NCI-H2227 (cell line): ENCODE results near the gene PTGDR2.

Experiments used
- DNase-seq: peaks from one replicate; lab custom pipeline; 2025; ENCODE audit not compliant: unreplicated experiment; lab: John Stamatoyannopoulos, UW

PTGDR2 gene

GRCh38 chr11:60874421-60875365 is 18.9 kb upstream of the PTGDR2 start:
- DNase-seq = no peak

GRCh38 chr11:60873533-60873932 is 17.8 kb upstream of the PTGDR2 start:
- no peak for DNase-seq

DNA sequence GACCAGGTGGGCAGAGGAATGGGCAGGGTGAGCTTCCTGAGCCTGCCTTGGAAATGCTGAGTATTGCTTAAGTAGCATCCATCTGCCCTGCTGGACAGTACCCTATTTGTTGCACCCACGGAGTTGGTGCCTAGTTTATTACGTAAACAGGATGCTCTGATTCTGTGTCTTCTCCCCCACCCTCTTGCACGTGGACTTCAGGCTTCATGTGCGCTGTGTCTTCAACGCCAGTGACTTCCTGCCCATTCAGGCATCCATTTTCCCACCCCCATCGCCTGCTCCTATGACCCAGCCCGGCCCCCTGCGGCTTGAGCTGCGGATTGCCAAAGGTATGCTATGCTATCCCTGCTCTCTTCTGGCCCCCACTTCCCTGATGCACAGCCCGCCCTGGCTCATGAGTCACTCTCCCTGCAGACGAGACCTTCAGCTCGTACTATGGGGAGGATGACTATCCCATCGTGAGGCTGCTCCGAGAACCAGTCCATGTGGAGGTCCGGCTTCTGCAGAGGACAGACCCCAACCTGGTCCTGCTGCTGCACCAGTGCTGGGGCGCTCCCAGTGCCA is 17.3 kb upstream of the PTGDR2 start:
- no peak for DNase-seq

DNA sequence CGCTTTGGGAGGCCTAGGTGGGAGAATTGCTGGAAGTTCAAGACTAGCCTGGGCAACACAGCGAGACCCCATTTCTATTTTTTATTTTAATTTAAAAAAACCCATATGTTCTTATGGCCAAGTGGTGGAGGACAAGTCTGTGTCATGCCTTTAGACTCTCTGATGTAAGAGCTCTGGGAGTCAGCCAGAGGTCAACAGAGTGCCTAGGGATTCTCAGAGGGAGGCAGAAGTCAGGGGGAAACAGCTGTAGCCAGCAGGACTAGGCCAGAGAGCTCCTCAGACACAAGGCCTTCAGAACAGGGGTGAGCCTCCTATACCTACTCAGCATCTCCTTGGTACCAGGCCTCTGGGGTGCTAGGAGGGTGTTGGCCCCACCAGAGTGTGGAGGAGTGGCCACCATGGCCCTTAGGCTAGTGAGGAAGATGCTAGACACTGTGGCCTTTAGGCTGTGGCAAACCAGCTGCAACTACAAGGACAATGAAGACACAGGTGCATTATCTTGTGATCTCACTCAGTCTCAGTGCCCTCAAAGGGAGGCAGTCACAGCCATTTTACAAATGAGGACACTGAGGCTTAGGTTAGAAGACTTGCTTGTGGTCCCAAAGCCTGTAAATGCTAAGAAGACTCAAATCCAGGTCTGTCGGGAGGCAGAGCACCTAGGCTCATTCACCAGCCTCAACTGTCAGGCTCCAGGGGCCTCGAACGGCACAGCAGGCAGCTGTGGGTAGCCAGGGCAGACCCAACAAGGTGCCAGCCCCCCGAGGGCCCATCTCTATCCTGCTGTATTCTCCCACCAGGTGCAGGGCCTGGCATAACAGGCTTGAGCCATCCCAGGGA is 16.6 kb upstream of the PTGDR2 start:
- DNase-seq = no peak

DNA sequence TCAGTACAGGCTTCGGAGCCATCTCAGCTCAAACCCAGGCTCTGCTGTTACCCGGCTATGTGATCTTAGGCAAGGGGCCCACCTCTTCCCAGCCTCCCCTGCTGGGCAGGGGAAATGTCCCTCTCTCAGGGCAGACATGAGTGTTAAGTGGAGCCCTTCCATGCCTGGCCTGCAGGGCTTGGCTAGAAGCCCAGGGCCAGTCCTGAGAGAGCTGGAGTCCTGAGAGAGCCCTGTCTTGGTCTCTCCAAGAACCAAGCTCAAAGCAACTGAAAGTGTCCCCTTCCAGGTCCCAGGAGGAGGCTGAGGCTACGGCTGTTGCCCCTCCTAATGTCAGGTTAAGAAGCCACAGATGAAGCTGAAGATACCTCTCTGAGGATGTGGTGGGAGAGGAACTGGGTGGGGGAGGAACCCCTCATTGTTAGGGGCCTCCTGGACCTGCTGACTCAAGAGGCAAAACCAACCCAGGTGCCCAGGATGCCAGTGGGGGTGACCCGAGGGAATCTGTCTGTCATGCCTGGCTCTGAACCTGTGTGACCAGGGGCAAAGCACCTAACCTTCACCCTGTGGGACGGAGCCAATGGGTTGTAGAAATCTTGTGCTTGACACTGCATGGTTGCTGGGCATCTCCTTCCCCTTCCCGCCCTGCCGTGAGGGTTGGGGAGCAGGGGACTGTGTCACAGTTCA is 15.8 kb upstream of the PTGDR2 start:
- DNase-seq = no peak

DNA sequence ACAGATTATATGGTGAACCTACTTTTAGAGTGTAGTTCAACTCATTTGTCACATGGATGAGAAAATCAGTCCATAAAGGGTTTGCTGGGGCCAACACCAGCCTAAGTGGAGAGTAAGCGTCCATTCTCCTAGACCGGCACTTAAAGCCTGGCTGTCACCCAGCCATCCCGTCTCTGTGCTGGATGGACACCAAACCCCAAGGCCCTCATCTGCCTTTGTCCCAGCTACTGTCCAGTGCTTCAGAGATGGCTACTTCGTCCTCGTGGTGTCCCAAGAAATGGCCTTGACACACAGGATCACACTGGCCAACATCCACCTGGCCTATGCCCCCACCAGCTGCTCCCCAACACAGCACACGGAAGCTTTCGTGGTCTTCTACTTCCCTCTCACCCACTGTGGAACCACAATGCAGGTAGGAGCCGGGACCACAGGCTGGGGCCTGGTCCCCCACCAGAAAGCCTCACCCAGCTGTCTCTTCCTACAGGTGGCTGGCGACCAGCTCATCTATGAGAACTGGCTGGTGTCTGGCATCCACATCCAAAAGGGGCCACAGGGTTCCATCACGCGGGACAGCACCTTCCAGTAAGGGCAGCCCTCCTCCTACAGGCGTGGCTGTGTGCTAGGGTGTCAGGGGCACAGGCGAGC is 15.1 kb upstream of the PTGDR2 start:
- no peak for DNase-seq

DNA sequence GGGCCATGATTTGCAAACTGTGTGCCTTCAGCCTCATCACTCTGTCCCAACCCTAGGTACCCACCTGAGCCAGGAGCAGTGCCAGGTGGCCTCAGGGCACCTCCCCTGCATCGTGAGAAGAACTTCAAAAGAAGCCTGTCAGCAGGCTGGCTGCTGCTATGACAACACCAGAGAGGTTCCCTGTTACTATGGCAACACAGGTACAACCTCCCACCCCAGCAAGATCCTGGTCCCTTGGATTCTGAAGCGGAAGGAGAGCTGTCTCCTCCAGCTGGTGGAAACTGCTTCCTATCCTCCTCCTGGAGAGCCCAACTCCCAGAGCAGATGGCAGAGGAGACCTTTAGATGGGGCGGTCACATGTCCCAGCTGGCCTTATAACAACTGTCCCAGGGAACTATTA is 14.5 kb upstream of the PTGDR2 start:
- DNase-seq = peak; percentile 50

DNA sequence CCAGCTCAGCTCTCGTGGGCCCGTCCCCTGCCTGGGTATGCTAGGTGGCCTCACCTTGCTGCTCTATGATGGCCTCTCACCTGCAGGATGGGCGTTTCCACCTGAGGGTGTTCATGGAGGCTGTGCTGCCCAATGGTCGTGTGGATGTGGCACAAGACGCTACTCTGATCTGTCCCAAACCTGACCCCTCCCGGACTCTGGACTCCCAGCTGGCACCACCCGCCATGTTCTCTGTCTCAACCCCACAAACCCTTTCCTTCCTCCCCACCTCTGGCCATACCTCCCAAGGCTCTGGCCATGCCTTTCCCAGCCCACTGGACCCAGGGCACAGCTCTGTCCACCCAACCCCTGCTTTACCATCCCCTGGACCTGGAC is 13.7 kb upstream of the PTGDR2 start:
- no peak for DNase-seq

DNA sequence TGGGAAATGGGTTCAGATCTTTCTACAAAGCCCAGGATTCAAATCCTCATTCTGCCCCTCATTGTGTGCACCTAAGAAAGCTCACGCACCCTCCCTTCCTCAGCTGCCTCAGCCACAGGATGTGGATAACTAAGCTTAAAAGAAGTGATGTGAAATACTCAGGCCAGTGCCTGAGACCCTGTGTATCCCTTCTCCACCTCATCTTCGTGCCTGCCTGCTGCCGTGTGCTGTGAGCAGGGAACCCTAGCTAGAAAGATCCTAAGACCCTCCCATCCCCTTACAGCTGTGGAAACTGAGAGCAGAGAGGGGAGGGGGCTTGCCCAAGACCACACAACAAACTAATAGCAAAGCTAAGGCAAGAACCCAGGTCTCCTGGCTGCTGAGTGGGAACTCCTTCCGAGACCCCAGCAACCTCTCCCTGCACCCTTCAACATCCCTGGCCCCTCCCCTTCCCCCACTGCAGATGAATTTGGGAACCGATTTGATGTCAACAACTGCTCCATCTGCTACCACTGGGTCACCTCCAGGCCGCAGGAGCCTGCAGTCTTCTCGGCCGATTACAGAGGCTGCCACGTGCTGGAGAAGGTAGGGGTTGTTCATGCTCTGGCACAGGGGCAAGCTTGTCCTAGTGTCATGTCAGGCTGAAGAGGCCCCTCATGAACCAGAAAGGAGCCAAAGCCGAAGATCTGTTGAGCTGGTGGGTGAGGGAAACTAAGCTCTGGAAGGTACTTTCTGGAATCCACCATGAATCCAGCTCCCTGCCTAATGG is 13.1 kb upstream of the PTGDR2 start:
- DNase-seq = no peak

- no peak for DNase-seq
These were observed 12.3 kb upstream of the PTGDR2 start for GRCh38 chr11:60867871-60868681.

DNA sequence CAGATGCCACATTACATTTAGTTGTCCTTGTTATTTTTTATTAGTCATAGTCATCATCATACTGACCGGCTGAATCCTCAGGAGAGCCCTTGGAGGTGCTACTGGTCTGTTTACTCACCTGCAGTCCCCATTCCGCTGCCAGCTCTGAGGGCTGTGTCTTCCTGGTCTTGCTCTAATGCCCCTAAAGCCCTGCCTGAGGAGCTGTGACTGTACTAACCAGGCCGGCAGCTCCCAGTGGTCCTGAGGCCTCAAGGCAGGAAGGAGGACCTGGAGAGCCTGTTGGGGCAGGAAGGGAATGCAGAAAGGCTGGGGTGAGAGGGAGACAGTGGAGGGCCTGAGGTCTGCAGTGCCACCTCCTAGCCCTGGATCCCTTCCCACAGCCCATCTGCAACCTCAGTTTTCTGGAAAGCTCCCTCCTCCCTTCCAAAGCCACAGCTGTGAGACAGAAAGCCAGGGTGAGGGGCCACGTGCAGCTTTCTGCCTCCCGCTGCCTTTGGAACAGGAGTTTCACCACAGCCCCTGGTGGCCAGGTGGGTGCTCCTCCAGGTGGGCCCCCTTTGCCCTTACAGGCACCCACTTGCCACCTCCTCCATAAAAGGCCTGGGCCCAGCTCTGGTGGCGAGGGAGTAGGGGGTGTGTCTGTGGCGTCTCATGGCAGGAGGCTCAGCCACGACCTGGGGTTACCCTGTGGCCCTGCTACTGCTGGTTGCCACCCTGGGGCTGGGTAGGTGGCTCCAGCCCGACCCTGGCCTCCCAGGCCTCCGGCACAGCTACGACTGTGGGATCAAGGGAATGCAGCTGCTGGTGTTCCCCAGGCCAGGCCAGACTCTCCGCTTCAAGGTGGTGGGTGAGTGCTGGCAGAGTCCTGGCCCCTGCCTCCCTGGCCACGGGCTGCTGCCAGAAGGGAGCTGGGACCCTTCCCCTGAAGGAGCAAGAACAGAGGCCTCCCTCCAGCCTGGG is 11.4 kb upstream of the PTGDR2 start, which contains the start of gene ZP1:
Gene ZP1, plus strand, starts transcription at position 632 of the 960 bp plus-strand sequence. Its CDS starts 20 bp downstream, at position 652.
- no peak for DNase-seq

GRCh38 chr11:60864856-60865513 is 9.2 kb upstream of the PTGDR2 start:
- no peak for DNase-seq

DNA sequence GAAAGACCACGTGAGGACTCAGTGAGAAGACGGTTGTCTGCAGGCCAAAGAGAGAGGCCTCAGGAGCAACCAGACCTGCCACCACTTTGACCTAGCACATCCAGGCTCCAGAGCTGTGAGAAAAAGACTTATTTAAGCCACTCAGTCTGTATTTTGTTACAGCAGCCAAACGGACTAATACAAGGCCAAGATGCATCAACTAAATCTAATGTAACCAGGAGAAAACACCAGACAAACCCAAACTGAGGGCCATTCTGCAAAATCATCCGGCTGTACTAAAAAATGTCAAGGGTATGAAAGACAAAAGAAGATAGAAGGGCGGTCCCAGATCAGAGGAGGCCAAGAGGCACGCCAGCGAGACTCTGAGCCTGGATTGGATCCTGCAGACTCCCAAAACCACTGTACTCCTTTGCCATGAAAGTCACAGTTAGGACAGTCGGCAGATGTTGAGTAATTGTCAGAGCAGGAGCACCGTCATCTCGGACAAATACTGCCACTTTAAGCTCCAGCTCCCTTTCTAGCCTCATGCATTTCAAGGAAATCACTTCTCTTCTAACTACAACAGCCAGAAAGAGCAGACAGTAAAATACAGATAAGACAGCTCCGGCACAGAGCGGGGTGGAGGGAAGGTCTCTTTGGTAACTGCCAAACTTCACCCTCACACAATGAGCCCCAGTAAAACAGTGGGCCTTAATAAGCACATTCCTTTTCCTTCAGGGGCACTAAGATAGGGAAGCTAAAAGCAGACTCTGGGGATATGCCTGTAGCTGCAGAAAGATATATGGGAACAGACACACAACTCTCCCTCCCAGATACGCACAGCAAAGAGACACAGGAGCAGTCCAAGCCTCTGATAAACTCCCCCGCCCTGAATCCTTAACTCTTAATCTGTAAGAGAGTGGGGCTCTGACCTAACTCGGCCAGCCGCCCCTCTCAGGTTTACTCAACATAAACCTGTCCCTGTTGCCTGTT is 8.1 kb upstream of the PTGDR2 start:
- DNase-seq = no peak

DNA sequence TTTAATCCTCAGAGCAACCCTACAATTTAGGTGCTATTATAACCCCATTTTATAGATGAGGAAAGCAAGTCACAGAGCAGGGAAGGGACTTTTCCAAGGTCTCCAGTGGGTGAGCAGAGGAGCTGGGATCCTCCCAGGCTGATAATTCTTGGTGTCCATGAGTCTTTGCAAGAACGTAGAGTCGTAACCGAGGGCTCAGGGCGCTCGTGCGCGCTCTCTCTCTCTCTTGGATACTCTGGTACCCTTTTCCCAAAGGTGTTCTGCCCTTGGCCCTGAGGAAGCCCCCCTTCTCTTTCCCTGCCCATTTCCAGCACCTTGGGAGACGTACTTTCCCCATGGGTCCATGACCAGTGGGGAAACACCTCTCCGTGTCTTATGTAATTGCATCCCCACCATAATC is 6.4 kb upstream of the PTGDR2 start:
- no peak for DNase-seq

- DNase-seq = no peak
These were observed 5.2 kb upstream of the PTGDR2 start for GRCh38 chr11:60860943-60861342.

DNA sequence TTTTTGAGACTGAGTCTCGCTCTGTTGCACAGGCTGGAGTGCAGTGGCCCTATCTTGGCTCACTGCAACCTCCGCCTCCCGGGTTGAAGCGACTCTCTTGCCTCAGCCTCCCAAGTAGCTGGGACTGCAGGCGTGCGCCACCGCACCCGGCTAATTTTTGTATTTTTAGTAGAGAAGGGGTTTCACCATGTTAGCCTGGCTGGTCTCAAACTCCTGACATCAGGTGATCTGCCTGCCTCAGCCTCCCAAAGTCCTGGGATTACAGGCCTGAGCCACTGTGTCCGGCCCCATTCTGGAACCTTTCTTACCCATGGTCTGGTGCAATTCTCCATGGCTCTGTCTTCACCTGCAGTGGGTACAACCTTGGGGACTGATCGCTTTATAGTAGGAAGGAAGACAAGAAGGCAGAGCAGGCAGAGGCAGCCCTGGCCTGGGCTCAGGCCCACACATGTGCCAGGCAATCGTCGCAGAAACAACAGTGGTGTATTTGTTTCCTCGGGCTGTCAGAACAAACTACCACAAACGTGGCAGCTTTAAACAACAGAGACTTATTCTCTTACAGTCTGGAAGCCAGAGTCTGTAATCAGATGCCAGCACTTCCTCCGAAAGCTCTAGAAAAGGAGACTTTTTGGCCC is 4.0 kb upstream of the PTGDR2 start:
- no peak for DNase-seq
